HEK293 (cell line): ENCODE results near the gene PANK4.
"Not testable (repeated sequence)": the region's sequence is repeated elsewhere in the genome, so short reads cannot be mapped to it uniquely, and the experiment has no call there.

Experiments used
- CTCF ChIA-PET: fragments of 350-600 bp; formaldehyde crosslinking; extraction: SDS; loops from one replicate; lab custom pipeline; 2021; ENCODE audit warnings: antibody characterized with exemption; lab: Yijun Ruan, JAX
- POLR2A ChIA-PET: fragments of 300-600 bp; formaldehyde crosslinking; extraction: SDS; loops from one replicate; lab custom pipeline; 2020; ENCODE audit warnings: antibody characterized with exemption, inconsistent platforms; lab: Yijun Ruan, JAX
- H3K27ac ChIP-seq: fragments of 200-500 bp; sonication (Bioruptor generic); 2 replicates; pipeline ENCODE4 v1.5.1; 2014; ENCODE audit warnings: low read depth, low read length, control low read depth, inconsistent platforms; ENCODE audit errors: extremely low read depth
- H3K36me3 ChIP-seq, 2 experiments: fragments of 200-500 bp in 1 of 2; sonication (Bioruptor generic) in 1 of 2; 1 replicate in 1 of 2; 2 replicates in 1 of 2; pipeline ENCODE4 v1.5.1; 2014 to 2017; ENCODE audit warnings: inconsistent platforms in 2 of 2, low read length in 2 of 2; ENCODE audit not compliant: control insufficient read depth in 2 of 2, insufficient read depth in 1 of 2
- H3K4me1 ChIP-seq: fragments of 200-500 bp; sonication (Bioruptor generic); 2 replicates; pipeline ENCODE4 v1.5.1; 2014; ENCODE audit warnings: mild to moderate bottlenecking, low read length, inconsistent platforms; ENCODE audit not compliant: control insufficient read depth, insufficient read depth
- H3K4me3 ChIP-seq: 2 replicates; pipeline ENCODE4 v1.5.1; 2011; ENCODE audit warnings: low read depth, mild to moderate bottlenecking, control low read depth, low read length, moderate library complexity
- H3K9me3 ChIP-seq: fragments of 200-500 bp; sonication (Bioruptor generic); 2 replicates; pipeline ENCODE4 v1.5.1; 2014; ENCODE audit warnings: low read depth, low read length, inconsistent platforms; ENCODE audit not compliant: control insufficient read depth, insufficient read depth
- GLIS1 ChIP-seq: fragments of 450-650 bp; formaldehyde crosslinking; IDR thresholded peaks from 2 replicates; pipeline ENCODE4 v1.5.1; 2016; ENCODE audit warnings: missing biosample characterization, missing genetic modification characterization
- YY2 ChIP-seq: fragments of 450-650 bp; formaldehyde crosslinking; IDR thresholded peaks from 2 replicates; pipeline ENCODE4 v1.5.1; 2016; ENCODE audit warnings: missing biosample characterization, missing genetic modification characterization
- ZNF302 ChIP-seq: fragments of 450-650 bp; formaldehyde crosslinking; IDR thresholded peaks from 2 replicates; pipeline ENCODE4 v1.5.1; 2016; ENCODE audit warnings: missing biosample characterization, missing genetic modification characterization, low read depth
- ZNF350 ChIP-seq: fragments of 450-650 bp; formaldehyde crosslinking; IDR thresholded peaks from 2 replicates; pipeline ENCODE4 v1.5.0; 2017; ENCODE audit warnings: missing biosample characterization, mild to moderate bottlenecking, missing genetic modification characterization
- ZNF37A ChIP-seq: fragments of 450-650 bp; IDR thresholded peaks from 2 replicates; pipeline ENCODE4 v1.5.1; 2018; ENCODE audit warnings: missing biosample characterization, missing genetic modification characterization
- TF ChIP-seq, protein P1 (sequence below): fragments of 450-650 bp; formaldehyde crosslinking; IDR thresholded peaks from 2 replicates; pipeline ENCODE4 v1.5.1; 2016; ENCODE audit warnings: missing biosample characterization, missing genetic modification characterization
- TF ChIP-seq, protein P2 (sequence below): fragments of 450-650 bp; formaldehyde crosslinking; IDR thresholded peaks from 2 replicates; pipeline ENCODE4 v1.5.1; 2016; ENCODE audit warnings: missing biosample characterization, missing genetic modification characterization

The PANK4 gene

DNA sequence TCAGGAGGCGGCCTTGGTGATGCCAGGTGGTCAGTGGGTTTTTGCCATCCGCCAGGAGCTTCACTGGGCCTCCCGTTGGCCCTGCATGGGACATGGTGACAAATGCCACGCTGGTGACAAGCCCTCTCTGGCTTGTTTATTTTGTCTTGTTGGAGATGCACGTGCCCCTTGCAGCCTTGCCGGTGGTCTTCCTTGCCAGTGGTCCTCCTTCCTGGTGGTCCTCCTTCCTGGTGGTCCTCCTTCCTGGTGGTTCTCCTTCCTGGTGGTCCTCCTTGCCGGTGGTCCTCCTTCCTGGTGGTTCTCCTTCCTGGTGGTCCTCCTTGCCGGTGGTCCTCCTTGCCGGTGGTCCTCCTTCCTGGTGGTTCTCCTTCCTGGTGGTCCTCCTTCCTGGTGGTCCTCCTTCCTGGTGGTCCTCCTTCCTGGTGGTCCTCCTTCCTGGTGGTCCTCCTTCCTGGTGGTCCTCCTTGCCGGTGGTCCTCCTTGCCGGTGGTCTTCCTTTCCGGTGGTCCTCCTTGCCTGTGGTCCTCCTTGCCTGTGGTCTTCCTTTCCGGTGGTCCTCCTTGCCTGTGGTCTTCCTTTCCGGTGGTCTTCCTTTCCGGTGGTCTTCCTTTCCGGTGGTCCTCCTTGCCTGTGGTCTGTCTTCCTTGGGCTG is 67.2 kb downstream of the PANK4 start:
- H3K4me3 ChIP-seq, CTCF ChIA-PET, POLR2A ChIA-PET, H3K27ac ChIP-seq, H3K9me3 ChIP-seq, H3K36me3 ChIP-seq, H3K4me1 ChIP-seq: not testable (repeated sequence)
- peak; percentile 78 for TF ChIP-seq GLIS1
- TF ChIP-seq, protein P1, sequence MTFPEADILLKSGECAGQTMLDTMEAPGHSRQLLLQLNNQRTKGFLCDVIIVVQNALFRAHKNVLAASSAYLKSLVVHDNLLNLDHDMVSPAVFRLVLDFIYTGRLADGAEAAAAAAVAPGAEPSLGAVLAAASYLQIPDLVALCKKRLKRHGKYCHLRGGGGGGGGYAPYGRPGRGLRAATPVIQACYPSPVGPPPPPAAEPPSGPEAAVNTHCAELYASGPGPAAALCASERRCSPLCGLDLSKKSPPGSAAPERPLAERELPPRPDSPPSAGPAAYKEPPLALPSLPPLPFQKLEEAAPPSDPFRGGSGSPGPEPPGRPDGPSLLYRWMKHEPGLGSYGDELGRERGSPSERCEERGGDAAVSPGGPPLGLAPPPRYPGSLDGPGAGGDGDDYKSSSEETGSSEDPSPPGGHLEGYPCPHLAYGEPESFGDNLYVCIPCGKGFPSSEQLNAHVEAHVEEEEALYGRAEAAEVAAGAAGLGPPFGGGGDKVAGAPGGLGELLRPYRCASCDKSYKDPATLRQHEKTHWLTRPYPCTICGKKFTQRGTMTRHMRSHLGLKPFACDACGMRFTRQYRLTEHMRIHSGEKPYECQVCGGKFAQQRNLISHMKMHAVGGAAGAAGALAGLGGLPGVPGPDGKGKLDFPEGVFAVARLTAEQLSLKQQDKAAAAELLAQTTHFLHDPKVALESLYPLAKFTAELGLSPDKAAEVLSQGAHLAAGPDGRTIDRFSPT (tag by site-specific recombination) = 0 out of 2 replicates have a peak, but pooled peaks have one; percentile 22

DNA sequence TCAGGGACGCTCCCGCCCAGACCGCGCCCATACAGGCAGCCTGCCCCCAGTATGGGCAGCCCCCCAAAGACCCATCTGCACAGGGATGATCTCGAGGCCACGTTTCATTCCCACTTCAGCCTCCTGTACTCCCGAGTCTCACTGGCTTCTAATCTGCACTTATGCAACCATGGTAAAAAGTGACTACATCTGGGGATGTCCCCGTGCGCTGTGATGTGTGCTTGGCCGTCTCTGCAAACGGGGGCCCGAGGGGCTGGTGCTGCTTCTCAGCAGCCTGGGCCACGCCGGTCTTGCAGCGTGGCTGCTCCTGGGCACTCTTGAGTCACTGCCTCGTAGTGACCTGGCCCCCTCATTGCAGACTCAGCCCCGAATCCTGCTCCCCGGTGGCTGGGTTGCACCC is 67.7 kb downstream of the PANK4 start:
- ChIA-PET CTCF (no interaction called here), POLR2A (no interaction called here)
- Histone ChIP-seq H3K27ac (no peak overlapping the region), H3K4me3 (no peak overlapping the region), H3K4me1 (no peaks in the 10 kb centered on the region), H3K36me3 (no peaks in the 10 kb centered on the region), H3K9me3 (no peaks in the 10 kb centered on the region)
- TF ChIP-seq, protein P2, sequence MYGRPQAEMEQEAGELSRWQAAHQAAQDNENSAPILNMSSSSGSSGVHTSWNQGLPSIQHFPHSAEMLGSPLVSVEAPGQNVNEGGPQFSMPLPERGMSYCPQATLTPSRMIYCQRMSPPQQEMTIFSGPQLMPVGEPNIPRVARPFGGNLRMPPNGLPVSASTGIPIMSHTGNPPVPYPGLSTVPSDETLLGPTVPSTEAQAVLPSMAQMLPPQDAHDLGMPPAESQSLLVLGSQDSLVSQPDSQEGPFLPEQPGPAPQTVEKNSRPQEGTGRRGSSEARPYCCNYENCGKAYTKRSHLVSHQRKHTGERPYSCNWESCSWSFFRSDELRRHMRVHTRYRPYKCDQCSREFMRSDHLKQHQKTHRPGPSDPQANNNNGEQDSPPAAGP = no peak
- TF ChIP-seq ZNF302 (no peak), YY2 (tag by site-specific recombination) (no peak), ZNF37A (tag by site-specific recombination) (no peak), ZNF350 (tag by site-specific recombination) (no peak)
